HCT116 (cell line): ENCODE measurements around the gene CD8B2. TPM values are rescaled to one million over a fixed set of nuclear protein-coding genes. Genes with fewer than 3 reads are reported as not detected.

Experiments used
- ATAC-seq: fragments of 200-7000 bp; cut with Tn5 transposase; 2 replicates; pipeline ENCODE4 v1.9.1; 2020; ENCODE audit warnings: mild to moderate bottlenecking, moderate library complexity
- BruUV-seq: library from RNA; stranded (reverse); fragments of 400-500 nt; replicated peaks from 2 replicates; lab custom pipeline; 2021; lab: Mats Ljungman, UMichigan
- CTCF ChIA-PET: fragments of 300-600 bp; sonication (Branson Sonifier 250); formaldehyde crosslinking; loops from one replicate; lab custom pipeline; 2021; ENCODE audit warnings: antibody characterized with exemption; lab: Charles Lee
- POLR2A ChIA-PET: fragments of 300-600, 350-600 bp; sonication (Branson Sonifier 250); formaldehyde crosslinking; loops from one replicate; lab custom pipeline; 2021; ENCODE audit warnings: antibody characterized with exemption; lab: Charles Lee
- RAD21 ChIA-PET, 2 experiments: fragments of 300-600 bp; sonication (Branson Sonifier 250); formaldehyde crosslinking; loops; one replicate each; lab custom pipeline; 2023; ENCODE audit warnings: low total read pairs in 2 of 2; ENCODE audit not compliant: uncharacterized antibody in 2 of 2, unreplicated experiment in 2 of 2, low non-redundant PET in 1 of 2; lab: Charles Lee
- DNase-seq: peaks from one replicate; pipeline ENCODE4 v3.0.0-alpha.2; 2010; ENCODE audit warnings: low read depth, low spot score
- H2AFZ ChIP-seq: fragments of 200-600 bp; shearing (Covaris generic), sonication (generic); 2 replicates; pipeline ENCODE4 v1.6.1; 2017; ENCODE audit warnings: low read depth, mixed run types, mixed read lengths, antibody characterized with exemption, low read length; ENCODE audit not compliant: poor library complexity, severe bottlenecking
- H3K27ac ChIP-seq: 2 replicates; pipeline ENCODE4 v1.5.1; 2012; ENCODE audit warnings: low read depth, low read length
- H3K27me3 ChIP-seq: fragments of 200-600 bp; sonication (generic); 2 replicates; pipeline ENCODE4 v1.6.1; 2016; ENCODE audit warnings: mixed run types, low read length, mixed read lengths; ENCODE audit not compliant: insufficient read depth
- H3K36me3 ChIP-seq, 2 experiments: fragments of 200-500 bp in 1 of 2; fragments of 200-600 bp in 1 of 2; sonication (Bioruptor generic) in 1 of 2; sonication (generic) in 1 of 2; 2 replicates each; pipeline versions ENCODE4 v1.5.1 to v1.6.1; 2014 to 2016; ENCODE audit warnings: low read length in 2 of 2, inconsistent platforms in 1 of 2, mixed read lengths in 1 of 2, mixed run types in 1 of 2; ENCODE audit not compliant: insufficient read depth in 2 of 2, control insufficient read depth in 1 of 2
- H3K4me1 ChIP-seq, 2 experiments: fragments of 200-600 bp in 1 of 2; sonication (generic) in 1 of 2; 2 replicates each; pipeline versions ENCODE4 v1.5.1 to v1.6.1; 2012 to 2017; ENCODE audit warnings: low read length in 2 of 2, inconsistent platforms in 1 of 2, mild to moderate bottlenecking in 1 of 2, mixed read lengths in 1 of 2, mixed run types in 1 of 2, moderate library complexity in 1 of 2; ENCODE audit not compliant: insufficient read depth in 2 of 2, control insufficient read depth in 1 of 2
- H3K4me2 ChIP-seq: fragments of 200-600 bp; sonication (generic); 2 replicates; pipeline ENCODE4 v1.6.1; 2017; ENCODE audit warnings: mixed run types, low read length, mixed read lengths
- H3K4me3 ChIP-seq, 2 experiments: fragments of 200-600 bp in 1 of 2; sonication (generic) in 1 of 2; replicated peaks in 1 of 2; 2 replicates each; pipeline ENCODE4 v1.5.1; 2011 to 2016; ENCODE audit warnings: low read length in 2 of 2, control low read depth in 1 of 2, low read depth in 1 of 2, mild to moderate bottlenecking in 1 of 2, mixed read lengths in 1 of 2, mixed run types in 1 of 2
- H3K79me2 ChIP-seq: fragments of 200-600 bp; sonication (generic); 2 replicates; pipeline ENCODE4 v1.6.1; 2017; ENCODE audit warnings: mild to moderate bottlenecking, mixed run types, low read length, moderate library complexity, mixed read lengths; ENCODE audit not compliant: insufficient read depth
- H3K9ac ChIP-seq: fragments of 200-600 bp; sonication (generic); 2 replicates; pipeline ENCODE4 v1.6.1; 2016; ENCODE audit warnings: low read length, mixed read lengths
- H3K9me2 ChIP-seq: fragments of 200-600 bp; sonication (generic), shearing (Covaris generic); 2 replicates; pipeline ENCODE4 v1.6.1; 2017; ENCODE audit warnings: mixed run types, mild to moderate bottlenecking, moderate library complexity; ENCODE audit not compliant: insufficient read depth
- H3K9me3 ChIP-seq, 2 experiments: fragments of 200-500 bp in 1 of 2; fragments of 200-600 bp in 1 of 2; sonication (Bioruptor generic) in 1 of 2; sonication (generic) in 1 of 2; 2 replicates each; pipeline ENCODE4 v1.6.1; 2014 to 2017; ENCODE audit warnings: low read length in 2 of 2, mixed read lengths in 2 of 2, inconsistent platforms in 1 of 2, low read depth in 1 of 2, mild to moderate bottlenecking in 1 of 2, mixed run types in 1 of 2, moderate library complexity in 1 of 2; ENCODE audit not compliant: control insufficient read depth in 1 of 2, insufficient read depth in 1 of 2
- H4K20me1 ChIP-seq: fragments of 200-600 bp; sonication (generic), shearing (Covaris generic); 2 replicates; pipeline ENCODE4 v1.6.1; 2017; ENCODE audit warnings: mixed run types, mild to moderate bottlenecking, moderate library complexity; ENCODE audit not compliant: insufficient read depth
- CTCF ChIP-seq, 3 experiments: fragments of 200-600 bp in 1 of 3; sonication (generic) in 1 of 3; IDR thresholded peaks in 2 of 3; conservative IDR thresholded peaks in 1 of 3; 2 replicates each; pipeline ENCODE4 v1.5.1; 2012 to 2017; ENCODE audit warnings: low read depth in 2 of 3, low read length in 2 of 3, antibody characterized with exemption in 1 of 3, borderline replicate concordance in 1 of 3, control low read depth in 1 of 3, mild to moderate bottlenecking in 1 of 3, mixed read lengths in 1 of 3, mixed run types in 1 of 3, moderate library complexity in 1 of 3; ENCODE audit not compliant: insufficient read depth in 1 of 3
- REST ChIP-seq: IDR thresholded peaks from 2 replicates; pipeline ENCODE4 v1.6.1; 2012; ENCODE audit warnings: low read depth
- intact Hi-C: fragments of 100-400 bp; cut with micrococcal nuclease; formaldehyde crosslinking; loops from 2 replicates; pipeline ENCODE4 v1.10.0; 2022
- total RNA-seq: library from RNA; stranded (reverse); gene quantifications from one replicate; pipeline ENCODE4 v1.2.1, GENCODE V29; 2021; ENCODE audit not compliant: unreplicated experiment

CD8B2 gene
- total RNA-seq, 1 experiment from 2014 or later: not detected

GRCh38 chr2:106545007-106545406, 57.8 kb downstream of the CD8B2 start:
- Histone ChIP-seq H3K27me3 (no peaks in the 10 kb centered on the region), H4K20me1 (no peaks in the 10 kb centered on the region), H3K9me3 (no peaks in the 10 kb centered on the region), H2AFZ (no peak overlapping the region), H3K4me3 (no peak overlapping the region), H3K4me2 (no peak overlapping the region), H3K4me1 (peaks cover 0 to 4% of the 10 kb centered on the region in 2 experiments; a peak in 1 of 4 replicates), H3K79me2 (no peaks in the 10 kb centered on the region), H3K9me2 (no peaks in the 10 kb centered on the region), H3K9ac (no peak overlapping the region), H3K36me3 (no peaks in the 10 kb centered on the region), H3K27ac (no peak overlapping the region)
- RAD21 ChIA-PET: no interaction called here
- POLR2A ChIA-PET: no interaction called here
- TF ChIP-seq REST (no peak), CTCF (IDR thresholded peaks at IDR 0.05 in 2 of 3, conservative IDR thresholded peaks at IDR 0.05 in 1 of 3; ENCODE audit: borderline replicate concordance in 1 of 3, insufficient read depth in 1 of 3, low read depth in 2 of 3, low read length in 2 of 3) (0 out of 6 replicates have a peak, but pooled peaks of 1 of the 3 experiments have one; percentile 14)
- CTCF ChIA-PET: no interaction called here
- intact Hi-C loops: no loop called here
- DNase-seq: no peak
- no peak for ATAC-seq
- no TSS peak for BruUV-seq
